Measurements from ENCODE around the gene TSPAN13.
A peak's percentile ranks its signal among the peaks of the same experiment; 100 is the strongest.

TSPAN13 gene

GRCh38 chr7:16724344-16724743 is 29.2 kb upstream of the TSPAN13 start:
- Histone ChIP-seq H3K36me3 (ENCODE audit: control insufficient read depth in 5 of 5, insufficient read depth in 5 of 5, low read length in 5 of 5) (no peaks in the 10 kb centered on the region), H3K4me1 (ENCODE audit: control insufficient read depth in 5 of 5, insufficient read depth in 5 of 5, low read length in 5 of 5) (peaks cover 0 to 12% (median 3%) of the 10 kb centered on the region in 5 donors), H3K27ac (ENCODE audit: low read depth, low read length) (no peak overlapping the region), H3K4me3 (ENCODE audit: low read depth in 1 of 5, low read length in 5 of 5) (no peak overlapping the region), H3K9me3 (ENCODE audit: control insufficient read depth in 5 of 5, low read length in 5 of 5) (no peaks in the 10 kb centered on the region), H3K27me3 (ENCODE audit: control insufficient read depth in 5 of 5, insufficient read depth in 4 of 5, low read length in 5 of 5) (no peaks in the 10 kb centered on the region), H3K9ac (ENCODE audit: low read length in 5 of 5) (no peak overlapping the region)

GRCh38 chr7:16726189-16726588 is 27.4 kb upstream of the TSPAN13 start:
- Histone ChIP-seq H3K27me3 (ENCODE audit: control insufficient read depth in 5 of 5, insufficient read depth in 4 of 5, low read length in 5 of 5) (no peaks in the 10 kb centered on the region), H3K9ac (ENCODE audit: low read length in 5 of 5) (no peak overlapping the region), H3K4me3 (ENCODE audit: low read depth in 1 of 5, low read length in 5 of 5) (no peak overlapping the region), H3K9me3 (ENCODE audit: control insufficient read depth in 5 of 5, low read length in 5 of 5) (no peaks in the 10 kb centered on the region), H3K36me3 (ENCODE audit: control insufficient read depth in 5 of 5, insufficient read depth in 5 of 5, low read length in 5 of 5) (no peaks in the 10 kb centered on the region), H3K27ac (ENCODE audit: low read depth, low read length) (no peak overlapping the region), H3K4me1 (ENCODE audit: control insufficient read depth in 5 of 5, insufficient read depth in 5 of 5, low read length in 5 of 5) (peaks cover 0 to 20% (median 11%) of the 10 kb centered on the region in 5 donors)

- Histone ChIP-seq H3K27ac (ENCODE audit: low read depth, low read length) (no peak overlapping the region), H3K9me3 (ENCODE audit: control insufficient read depth in 5 of 5, low read length in 5 of 5) (no peaks in the 10 kb centered on the region), H3K4me3 (ENCODE audit: low read depth in 1 of 5, low read length in 5 of 5) (no peak overlapping the region), H3K9ac (ENCODE audit: low read length in 5 of 5) (no peak overlapping the region), H3K36me3 (ENCODE audit: control insufficient read depth in 5 of 5, insufficient read depth in 5 of 5, low read length in 5 of 5) (no peaks in the 10 kb centered on the region), H3K4me1 (ENCODE audit: control insufficient read depth in 5 of 5, insufficient read depth in 5 of 5, low read length in 5 of 5) (peaks cover 2 to 21% (median 13%) of the 10 kb centered on the region in 5 donors), H3K27me3 (ENCODE audit: control insufficient read depth in 5 of 5, insufficient read depth in 4 of 5, low read length in 5 of 5) (no peaks in the 10 kb centered on the region)
Observed at GRCh38 chr7:16727736-16728135, 25.8 kb upstream of the TSPAN13 start.

- Histone ChIP-seq H3K27ac (ENCODE audit: low read depth, low read length) (no peak overlapping the region), H3K9me3 (ENCODE audit: control insufficient read depth in 5 of 5, low read length in 5 of 5) (no peaks in the 10 kb centered on the region), H3K4me1 (ENCODE audit: control insufficient read depth in 5 of 5, insufficient read depth in 5 of 5, low read length in 5 of 5) (peaks cover 2 to 18% (median 13%) of the 10 kb centered on the region in 5 donors), H3K27me3 (ENCODE audit: control insufficient read depth in 5 of 5, insufficient read depth in 4 of 5, low read length in 5 of 5) (no peaks in the 10 kb centered on the region), H3K36me3 (ENCODE audit: control insufficient read depth in 5 of 5, insufficient read depth in 5 of 5, low read length in 5 of 5) (no peaks in the 10 kb centered on the region), H3K4me3 (ENCODE audit: low read depth in 1 of 5, low read length in 5 of 5) (no peak overlapping the region), H3K9ac (ENCODE audit: low read length in 5 of 5) (no peak overlapping the region)
Observed at GRCh38 chr7:16728811-16729210, 24.7 kb upstream of the TSPAN13 start.

GRCh38 chr7:16729541-16729940 is 24.0 kb upstream of the TSPAN13 start:
- Histone ChIP-seq H3K27ac (ENCODE audit: low read depth, low read length) (no peak overlapping the region), H3K4me1 (ENCODE audit: control insufficient read depth in 5 of 5, insufficient read depth in 5 of 5, low read length in 5 of 5) (peaks cover 2 to 18% (median 17%) of the 10 kb centered on the region in 5 donors), H3K27me3 (ENCODE audit: control insufficient read depth in 5 of 5, insufficient read depth in 4 of 5, low read length in 5 of 5) (no peaks in the 10 kb centered on the region), H3K9me3 (ENCODE audit: control insufficient read depth in 5 of 5, low read length in 5 of 5) (no peaks in the 10 kb centered on the region), H3K36me3 (ENCODE audit: control insufficient read depth in 5 of 5, insufficient read depth in 5 of 5, low read length in 5 of 5) (no peaks in the 10 kb centered on the region), H3K4me3 (ENCODE audit: low read depth in 1 of 5, low read length in 5 of 5) (no peak overlapping the region), H3K9ac (ENCODE audit: low read length in 5 of 5) (no peak overlapping the region)

- peak overlapping the region in 2 of 5 donors; percentile 0 to 26 for H3K4me3 ChIP-seq (ENCODE audit: low read depth in 1 of 5, low read length in 5 of 5)
- no peak overlapping the region for H3K27ac ChIP-seq (ENCODE audit: low read depth, low read length)
- no peak overlapping the region for H3K9ac ChIP-seq (ENCODE audit: low read length in 5 of 5)
- no peaks in the 10 kb centered on the region for H3K27me3 ChIP-seq (ENCODE audit: control insufficient read depth in 5 of 5, insufficient read depth in 4 of 5, low read length in 5 of 5)
- H3K9me3 ChIP-seq (ENCODE audit: control insufficient read depth in 5 of 5, low read length in 5 of 5): no peaks in the 10 kb centered on the region
- H3K36me3 ChIP-seq (ENCODE audit: control insufficient read depth in 5 of 5, insufficient read depth in 5 of 5, low read length in 5 of 5): no peaks in the 10 kb centered on the region
- peaks cover 2 to 19% (median 18%) of the 10 kb centered on the region in 5 donors for H3K4me1 ChIP-seq (ENCODE audit: control insufficient read depth in 5 of 5, insufficient read depth in 5 of 5, low read length in 5 of 5)
Observed at GRCh38 chr7:16730937-16731336, 22.6 kb upstream of the TSPAN13 start.

GRCh38 chr7:16732828-16733227 is 20.7 kb upstream of the TSPAN13 start:
- Histone ChIP-seq H3K27me3 (ENCODE audit: control insufficient read depth in 5 of 5, insufficient read depth in 4 of 5, low read length in 5 of 5) (no peaks in the 10 kb centered on the region), H3K4me1 (ENCODE audit: control insufficient read depth in 5 of 5, insufficient read depth in 5 of 5, low read length in 5 of 5) (peaks cover 2 to 19% (median 18%) of the 10 kb centered on the region in 5 donors), H3K36me3 (ENCODE audit: control insufficient read depth in 5 of 5, insufficient read depth in 5 of 5, low read length in 5 of 5) (no peaks in the 10 kb centered on the region), H3K9ac (ENCODE audit: low read length in 5 of 5) (no peak overlapping the region), H3K9me3 (ENCODE audit: control insufficient read depth in 5 of 5, low read length in 5 of 5) (no peaks in the 10 kb centered on the region), H3K27ac (ENCODE audit: low read depth, low read length) (no peak overlapping the region), H3K4me3 (ENCODE audit: low read depth in 1 of 5, low read length in 5 of 5) (no peak overlapping the region)

GRCh38 chr7:16734148-16734726 is 19.3 kb upstream of the TSPAN13 start:
- peak overlapping the region in 2 of 5 donors; percentile 14 to 24 for H3K4me3 ChIP-seq (ENCODE audit: low read depth in 1 of 5, low read length in 5 of 5)
- H3K27ac ChIP-seq (ENCODE audit: low read depth, low read length): no peak overlapping the region

GRCh38 chr7:16735020-16735419 is 18.5 kb upstream of the TSPAN13 start:
- Histone ChIP-seq H3K9me3 (ENCODE audit: control insufficient read depth in 5 of 5, low read length in 5 of 5) (no peaks in the 10 kb centered on the region), H3K4me1 (ENCODE audit: control insufficient read depth in 5 of 5, insufficient read depth in 5 of 5, low read length in 5 of 5) (peaks cover 2 to 21% (median 19%) of the 10 kb centered on the region in 5 donors), H3K27me3 (ENCODE audit: control insufficient read depth in 5 of 5, insufficient read depth in 4 of 5, low read length in 5 of 5) (no peaks in the 10 kb centered on the region), H3K27ac (ENCODE audit: low read depth, low read length) (no peak overlapping the region), H3K9ac (ENCODE audit: low read length in 5 of 5) (no peak overlapping the region), H3K36me3 (ENCODE audit: control insufficient read depth in 5 of 5, insufficient read depth in 5 of 5, low read length in 5 of 5) (no peaks in the 10 kb centered on the region), H3K4me3 (ENCODE audit: low read depth in 1 of 5, low read length in 5 of 5) (peak overlapping the region in 2 of 5 donors; percentile 7 to 24)

More at GRCh38 chr7:16734148-16734726, 19.3 kb upstream of the TSPAN13 start:
- peaks cover 2 to 19% (median 18%) of the 10 kb centered on the region in 5 donors for H3K4me1 ChIP-seq (ENCODE audit: control insufficient read depth in 5 of 5, insufficient read depth in 5 of 5, low read length in 5 of 5)
- H3K9ac ChIP-seq (ENCODE audit: low read length in 5 of 5): no peak overlapping the region
- H3K27me3 ChIP-seq (ENCODE audit: control insufficient read depth in 5 of 5, insufficient read depth in 4 of 5, low read length in 5 of 5): no peaks in the 10 kb centered on the region
- no peaks in the 10 kb centered on the region for H3K9me3 ChIP-seq (ENCODE audit: control insufficient read depth in 5 of 5, low read length in 5 of 5)
- H3K36me3 ChIP-seq (ENCODE audit: control insufficient read depth in 5 of 5, insufficient read depth in 5 of 5, low read length in 5 of 5): no peaks in the 10 kb centered on the region

- Histone ChIP-seq H3K9me3 (ENCODE audit: control insufficient read depth in 5 of 5, low read length in 5 of 5) (no peaks in the 10 kb centered on the region), H3K4me1 (ENCODE audit: control insufficient read depth in 5 of 5, insufficient read depth in 5 of 5, low read length in 5 of 5) (peaks cover 0 to 22% (median 12%) of the 10 kb centered on the region in 5 donors), H3K9ac (ENCODE audit: low read length in 5 of 5) (no peak overlapping the region), H3K36me3 (ENCODE audit: control insufficient read depth in 5 of 5, insufficient read depth in 5 of 5, low read length in 5 of 5) (no peaks in the 10 kb centered on the region), H3K27me3 (ENCODE audit: control insufficient read depth in 5 of 5, insufficient read depth in 4 of 5, low read length in 5 of 5) (no peaks in the 10 kb centered on the region), H3K4me3 (ENCODE audit: low read depth in 1 of 5, low read length in 5 of 5) (no peak overlapping the region), H3K27ac (ENCODE audit: low read depth, low read length) (no peak overlapping the region)
Observed at GRCh38 chr7:16738011-16738688, 15.4 kb upstream of the TSPAN13 start.

Measured in subcutaneous abdominal adipose tissue (tissue), 5 donors.